Vagina (tissue), 2 donors: ENCODE results near the gene GPR65.

Experiments
- POLR2AphosphoS5 ChIP-seq, 2 donors: sonication (generic); formaldehyde crosslinking; IDR thresholded peaks; one replicate each; pipeline ENCODE4 v1.9.0; 2017; ENCODE audit warnings: antibody characterized with exemption in 2 of 2, mild to moderate bottlenecking in 2 of 2, low read depth in 1 of 2; ENCODE audit not compliant: insufficient read depth in 1 of 2
- TF ChIP-seq, protein P1 (sequence below), 3 experiments: fragments of 450-650 bp in 2 of 3; fragments of 200-600 bp in 1 of 3; sonication (generic) in 1 of 3; IDR thresholded peaks; one replicate each; pipeline ENCODE4 v1.5.1; 2017 to 2019; ENCODE audit warnings: antibody characterized with exemption in 3 of 3, mild to moderate bottlenecking in 2 of 3, moderate library complexity in 2 of 3

DNA sequence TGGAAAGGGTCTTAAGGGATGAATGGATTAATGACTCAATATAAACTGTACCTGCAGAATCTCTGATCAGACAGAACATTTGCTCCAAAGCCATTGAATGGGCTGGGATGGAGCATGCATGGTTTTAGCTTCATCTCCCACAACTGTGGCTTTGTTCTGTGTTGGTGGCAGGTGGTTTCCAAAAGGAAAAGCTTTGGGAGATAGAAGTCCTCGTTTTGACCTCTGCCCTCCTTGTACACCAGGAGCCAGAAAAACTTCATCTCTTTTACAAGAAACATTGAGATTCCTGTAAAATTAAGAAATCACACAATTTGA, 39.5 kb downstream of the GPR65 start:
- TF ChIP-seq, protein P1, sequence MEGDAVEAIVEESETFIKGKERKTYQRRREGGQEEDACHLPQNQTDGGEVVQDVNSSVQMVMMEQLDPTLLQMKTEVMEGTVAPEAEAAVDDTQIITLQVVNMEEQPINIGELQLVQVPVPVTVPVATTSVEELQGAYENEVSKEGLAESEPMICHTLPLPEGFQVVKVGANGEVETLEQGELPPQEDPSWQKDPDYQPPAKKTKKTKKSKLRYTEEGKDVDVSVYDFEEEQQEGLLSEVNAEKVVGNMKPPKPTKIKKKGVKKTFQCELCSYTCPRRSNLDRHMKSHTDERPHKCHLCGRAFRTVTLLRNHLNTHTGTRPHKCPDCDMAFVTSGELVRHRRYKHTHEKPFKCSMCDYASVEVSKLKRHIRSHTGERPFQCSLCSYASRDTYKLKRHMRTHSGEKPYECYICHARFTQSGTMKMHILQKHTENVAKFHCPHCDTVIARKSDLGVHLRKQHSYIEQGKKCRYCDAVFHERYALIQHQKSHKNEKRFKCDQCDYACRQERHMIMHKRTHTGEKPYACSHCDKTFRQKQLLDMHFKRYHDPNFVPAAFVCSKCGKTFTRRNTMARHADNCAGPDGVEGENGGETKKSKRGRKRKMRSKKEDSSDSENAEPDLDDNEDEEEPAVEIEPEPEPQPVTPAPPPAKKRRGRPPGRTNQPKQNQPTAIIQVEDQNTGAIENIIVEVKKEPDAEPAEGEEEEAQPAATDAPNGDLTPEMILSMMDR (IDR thresholded peaks at IDR 0.05): no peak
- no peak for TF ChIP-seq POLR2AphosphoS5 (IDR thresholded peaks at IDR 0.05; ENCODE audit: insufficient read depth in 1 of 2, low read depth in 1 of 2)
